GM18951 (cell line): ENCODE measurements around the gene BDH1.
"Not testable (repeated sequence)": the region's sequence is repeated elsewhere in the genome, so short reads cannot be mapped to it uniquely, and the experiment has no call there.

Source experiments
- POLR2A ChIP-seq: IDR thresholded peaks from 4 replicates; pipeline ENCODE4 v1.6.1; 2011; ENCODE audit warnings: mild to moderate bottlenecking; ENCODE audit not compliant: insufficient read length, insufficient read depth; ENCODE audit errors: extremely low read depth
- in situ Hi-C: fragments of 300-500 bp; cut with MboI; formaldehyde crosslinking; loops from one replicate; pipeline ENCODE4 v1.12.0; 2022; ENCODE audit warnings: low sequenced_read_pairs, mixed read lengths, inconsistent platforms; ENCODE audit not compliant: unreplicated experiment

BDH1 gene

GRCh38 chr3:197592361-197593045, 36.7 kb upstream of the BDH1 start:
- TF ChIP-seq POLR2A: no peak
- in situ Hi-C loops: loop anchor here (25.0 kb wide), 1 partner anchor 95 kb away; no protein-coding TSS in a partner anchor

- in situ Hi-C loops: loop anchor here (25.0 kb wide), 1 partner anchor 95 kb away; no protein-coding TSS in a partner anchor
- TF ChIP-seq POLR2A: no peak
These were observed 36.0 kb upstream of the BDH1 start for GRCh38 chr3:197591816-197592215.

- no peak for TF ChIP-seq POLR2A
- in situ Hi-C loops: loop anchor here (25.0 kb wide), 1 partner anchor 97 kb away; no protein-coding TSS in a partner anchor
These were observed 34.7 kb upstream of the BDH1 start for GRCh38 chr3:197590313-197590962.

- TF ChIP-seq POLR2A: no peak
- in situ Hi-C loops: loop anchor here (25.0 kb wide), 1 partner anchor 98 kb away; no protein-coding TSS in a partner anchor
These were observed 33.8 kb upstream of the BDH1 start for GRCh38 chr3:197589545-197589944.

GRCh38 chr3:197586768-197587167, 31.0 kb upstream of the BDH1 start:
- in situ Hi-C loops: loop anchor here (25.0 kb wide), 1 partner anchor 101 kb away; no protein-coding TSS in a partner anchor

- in situ Hi-C loops: loop anchor here (25.0 kb wide), 1 partner anchor 101 kb away; no protein-coding TSS in a partner anchor
- no peak for TF ChIP-seq POLR2A
These were observed 30.4 kb upstream of the BDH1 start for GRCh38 chr3:197586181-197586580.

- in situ Hi-C loops: loop anchor here (25.0 kb wide), 1 partner anchor 103 kb away; no protein-coding TSS in a partner anchor
- TF ChIP-seq POLR2A: no peak
These were observed 29.0 kb upstream of the BDH1 start for GRCh38 chr3:197584733-197585132.

GRCh38 chr3:197583371-197583770, 27.6 kb upstream of the BDH1 start:
- in situ Hi-C loops: loop anchor here (25.0 kb wide), 1 partner anchor 104 kb away; no protein-coding TSS in a partner anchor
- TF ChIP-seq POLR2A: no peak

GRCh38 chr3:197580253-197580691, 24.5 kb upstream of the BDH1 start:
- no peak for TF ChIP-seq POLR2A
- in situ Hi-C loops: loop anchor here (25.0 kb wide), 1 partner anchor 107 kb away; no protein-coding TSS in a partner anchor

GRCh38 chr3:197578376-197578775, 22.6 kb upstream of the BDH1 start:
- TF ChIP-seq POLR2A: no peak
- in situ Hi-C loops: loop anchor here (25.0 kb wide), 1 partner anchor 109 kb away; no protein-coding TSS in a partner anchor

GRCh38 chr3:197577366-197578074, 21.8 kb upstream of the BDH1 start:
- no peak for TF ChIP-seq POLR2A
- in situ Hi-C loops: loop anchor here (25.0 kb wide), 1 partner anchor 110 kb away; no protein-coding TSS in a partner anchor

GRCh38 chr3:197576838-197577237, 21.1 kb upstream of the BDH1 start:
- in situ Hi-C loops: loop anchor here (25.0 kb wide), 1 partner anchor 110 kb away; no protein-coding TSS in a partner anchor
- no peak for TF ChIP-seq POLR2A

GRCh38 chr3:197575362-197575761, 19.6 kb upstream of the BDH1 start:
- TF ChIP-seq POLR2A: no peak
- in situ Hi-C loops: loop anchor here (25.0 kb wide), 1 partner anchor 112 kb away; no protein-coding TSS in a partner anchor

GRCh38 chr3:197574396-197574991, 18.7 kb upstream of the BDH1 start:
- in situ Hi-C loops: not testable (repeated sequence)
